MCF 10A (cell line): Measurements from ENCODE around the gene ANKRD12. TPM values are rescaled to one million over a fixed set of nuclear protein-coding genes. Genes with fewer than 3 reads are reported as not detected.
"Not testable (repeated sequence)": the region's sequence is repeated elsewhere in the genome, so short reads cannot be mapped to it uniquely, and the experiment has no call there.

ENCODE experiments used
- BruUV-seq: library from RNA; stranded (reverse); fragments of 400-500 nt; replicated peaks from 2 replicates; lab custom pipeline; 2021; lab: Mats Ljungman, UMichigan
- CTCF ChIA-PET: fragments of 300-600 bp; sonication (Branson Sonifier 250); formaldehyde crosslinking; extraction: SDS; loops from one replicate; lab custom pipeline; 2021; ENCODE audit warnings: antibody characterized with exemption, inconsistent platforms; lab: Yijun Ruan, JAX
- POLR2A ChIA-PET: fragments of 300-600, 350-650 bp; sonication (Branson Sonifier 250); formaldehyde crosslinking; extraction: SDS; loops from one replicate; lab custom pipeline; 2020; ENCODE audit warnings: antibody characterized with exemption, inconsistent platforms; lab: Yijun Ruan, JAX
- DNase-seq: peaks from one replicate; pipeline ENCODE4 v3.0.0-alpha.2; 2018; ENCODE audit not compliant: unreplicated experiment
- H3K27ac Mint-ChIP-seq: one replicate; pipeline ENCODE4 v1.8.0; 2022; ENCODE audit warnings: mild to moderate bottlenecking, low read depth, mixed read lengths; ENCODE audit not compliant: unreplicated experiment
- H3K27me3 Mint-ChIP-seq: one replicate; pipeline ENCODE4 v1.8.0; 2022; ENCODE audit warnings: mixed read lengths; ENCODE audit not compliant: insufficient read depth, unreplicated experiment
- H3K36me3 Mint-ChIP-seq: one replicate; pipeline ENCODE4 v1.8.0; 2022; ENCODE audit warnings: mild to moderate bottlenecking, moderate library complexity, mixed read lengths; ENCODE audit not compliant: insufficient read depth, unreplicated experiment
- H3K4me1 Mint-ChIP-seq: one replicate; pipeline ENCODE4 v1.8.0; 2022; ENCODE audit warnings: mixed read lengths; ENCODE audit not compliant: insufficient read depth, unreplicated experiment
- H3K4me3 Mint-ChIP-seq: one replicate; pipeline ENCODE4 v1.8.0; 2022; ENCODE audit warnings: mild to moderate bottlenecking, moderate library complexity, mixed read lengths; ENCODE audit not compliant: unreplicated experiment
- H3K9me3 Mint-ChIP-seq: one replicate; pipeline ENCODE4 v1.8.0; 2022; ENCODE audit warnings: mixed read lengths; ENCODE audit not compliant: unreplicated experiment
- intact Hi-C: fragments of 100-400 bp; cut with micrococcal nuclease; formaldehyde crosslinking; loops from 2 replicates; pipeline ENCODE4 v1.14.1; 2022
- total RNA-seq: library from RNA; stranded (reverse); gene quantifications from 2 replicates; pipeline ENCODE4 v1.2.3, GENCODE V29; 2022
- TF ChIP-seq, protein P1 (sequence below): fragments of 200-600 bp; IDR thresholded peaks from one replicate; pipeline ENCODE4 v1.8.0; 2022; ENCODE audit warnings: antibody characterized with exemption, mild to moderate bottlenecking; ENCODE audit not compliant: unreplicated experiment

ANKRD12 gene
- total RNA-seq, 1 experiment from 2014 or later, result 25.3 TPM

DNA sequence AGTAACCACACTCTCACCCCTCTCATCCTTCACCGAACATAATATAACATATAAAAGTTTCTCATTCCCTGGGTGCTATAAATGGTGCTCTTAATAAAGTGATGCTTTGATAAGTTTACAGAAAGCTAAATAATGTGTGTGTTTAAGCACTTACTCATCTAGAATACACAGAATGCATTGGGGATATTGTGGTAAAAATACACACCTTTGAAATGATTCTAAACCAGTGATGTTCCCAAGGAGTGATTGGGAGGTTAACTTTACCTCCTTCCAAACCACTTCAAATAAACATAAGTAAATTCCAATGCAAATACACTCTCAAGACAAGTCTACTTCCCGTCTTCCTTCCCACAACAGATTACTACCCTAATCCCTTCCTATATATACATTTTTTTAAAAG lies 112.7 kb downstream of the ANKRD12 start:
- no peak overlapping the region for H3K4me3 Mint-ChIP-seq
- POLR2A ChIA-PET, result no interaction called here
- BruUV-seq, result no TSS peak
- H3K9me3 Mint-ChIP-seq, result no peaks in the 10 kb centered on the region
- H3K36me3 Mint-ChIP-seq, result peaks cover 17% of the 10 kb centered on the region
- CTCF ChIA-PET, result interaction anchor here (0.7 to 0.9 kb wide), 2 partner anchors 29 to 823 kb away, joined by 3 to 4 read pairs; no protein-coding TSS in a partner anchor
- intact Hi-C loops, result no loop called here
- H3K27me3 Mint-ChIP-seq, result no peaks in the 10 kb centered on the region
- TF ChIP-seq, protein P1, sequence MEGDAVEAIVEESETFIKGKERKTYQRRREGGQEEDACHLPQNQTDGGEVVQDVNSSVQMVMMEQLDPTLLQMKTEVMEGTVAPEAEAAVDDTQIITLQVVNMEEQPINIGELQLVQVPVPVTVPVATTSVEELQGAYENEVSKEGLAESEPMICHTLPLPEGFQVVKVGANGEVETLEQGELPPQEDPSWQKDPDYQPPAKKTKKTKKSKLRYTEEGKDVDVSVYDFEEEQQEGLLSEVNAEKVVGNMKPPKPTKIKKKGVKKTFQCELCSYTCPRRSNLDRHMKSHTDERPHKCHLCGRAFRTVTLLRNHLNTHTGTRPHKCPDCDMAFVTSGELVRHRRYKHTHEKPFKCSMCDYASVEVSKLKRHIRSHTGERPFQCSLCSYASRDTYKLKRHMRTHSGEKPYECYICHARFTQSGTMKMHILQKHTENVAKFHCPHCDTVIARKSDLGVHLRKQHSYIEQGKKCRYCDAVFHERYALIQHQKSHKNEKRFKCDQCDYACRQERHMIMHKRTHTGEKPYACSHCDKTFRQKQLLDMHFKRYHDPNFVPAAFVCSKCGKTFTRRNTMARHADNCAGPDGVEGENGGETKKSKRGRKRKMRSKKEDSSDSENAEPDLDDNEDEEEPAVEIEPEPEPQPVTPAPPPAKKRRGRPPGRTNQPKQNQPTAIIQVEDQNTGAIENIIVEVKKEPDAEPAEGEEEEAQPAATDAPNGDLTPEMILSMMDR, result no peak
- DNase-seq, result no peak
- H3K4me1 Mint-ChIP-seq, result no peaks in the 10 kb centered on the region
- H3K27ac Mint-ChIP-seq, result no peak overlapping the region

DNA sequence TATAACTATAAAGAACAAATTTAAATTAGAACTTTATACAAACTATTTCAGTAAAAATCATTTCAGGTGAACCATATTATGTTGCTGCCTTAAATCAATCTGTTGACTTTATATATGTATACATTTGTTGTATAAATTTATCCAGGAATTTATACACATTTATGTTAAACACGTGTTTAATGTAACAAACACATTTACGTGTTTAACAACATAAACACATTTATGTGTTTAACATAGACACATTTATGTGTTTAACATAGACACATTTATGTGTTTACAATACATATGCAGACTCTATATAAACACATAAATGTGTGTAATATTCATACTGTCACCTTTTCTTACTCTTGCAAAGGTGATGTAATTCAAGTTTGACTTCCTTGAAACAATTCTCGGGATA lies 122.6 kb downstream of the ANKRD12 start:
- TF ChIP-seq, protein P1, result no peak
- no peak for DNase-seq
- H3K27ac Mint-ChIP-seq, result no peak overlapping the region
- intact Hi-C loops, result no loop called here
- no TSS peak for BruUV-seq
- CTCF ChIA-PET, result interaction anchor here (0.6 kb wide), 1 partner anchor 154 kb away, joined by 4 read pairs; no protein-coding TSS in a partner anchor
- POLR2A ChIA-PET, result no interaction called here
- no peak overlapping the region for H3K4me3 Mint-ChIP-seq
- no peaks in the 10 kb centered on the region for H3K27me3 Mint-ChIP-seq
- peaks cover 33% of the 10 kb centered on the region for H3K36me3 Mint-ChIP-seq
- H3K4me1 Mint-ChIP-seq, result no peaks in the 10 kb centered on the region
- peaks cover 13% of the 10 kb centered on the region for H3K9me3 Mint-ChIP-seq

DNA sequence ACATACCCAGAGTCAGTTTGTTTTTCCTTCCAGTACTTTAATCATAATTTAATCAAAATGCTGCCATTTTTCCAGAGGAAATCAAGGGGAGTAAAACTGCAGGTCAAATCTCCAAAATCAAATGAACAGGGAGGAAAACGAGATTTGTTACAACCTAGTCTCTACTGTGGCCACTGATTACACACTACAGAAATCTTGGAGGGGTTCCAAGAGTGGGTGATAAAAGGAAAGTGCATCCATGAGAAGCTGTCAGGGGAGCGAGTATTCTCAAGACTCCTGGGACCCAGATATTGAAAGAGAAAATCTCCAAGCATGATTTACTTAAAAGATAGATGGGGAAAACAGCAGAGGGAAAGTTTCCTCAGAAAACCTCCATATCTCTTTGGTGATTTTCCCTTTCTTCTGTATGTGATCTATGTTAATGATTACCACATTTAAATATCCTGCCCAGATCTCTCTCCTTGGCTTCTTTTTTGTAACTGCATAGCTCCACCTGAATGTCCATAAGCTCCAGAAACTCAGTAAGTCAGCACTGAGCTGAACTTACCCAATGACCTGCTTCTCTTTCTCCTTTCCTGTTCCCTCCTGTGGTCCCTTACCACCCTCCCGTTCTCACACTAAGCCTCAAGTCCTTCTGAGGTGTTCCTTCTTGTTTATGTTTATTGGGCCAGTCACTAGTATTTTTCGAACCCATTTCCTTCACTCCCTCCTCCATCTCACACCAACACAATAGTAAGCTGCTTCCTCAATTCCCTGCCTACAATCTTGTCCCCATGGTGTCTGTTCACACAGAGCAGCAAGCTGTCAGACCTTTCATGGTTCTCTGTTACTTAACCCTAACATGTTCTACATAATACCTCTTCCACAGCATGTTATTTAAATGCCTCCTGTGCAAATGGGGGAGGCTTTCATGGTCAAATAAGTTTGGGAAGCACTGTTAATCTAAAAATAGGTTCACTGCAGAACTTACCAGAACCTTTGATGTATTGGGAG lies 124.1 kb downstream of the ANKRD12 start:
- CTCF ChIA-PET, result no interaction called here
- H3K9me3 Mint-ChIP-seq, result peaks cover 2% of the 10 kb centered on the region
- no peaks in the 10 kb centered on the region for H3K4me1 Mint-ChIP-seq
- no peak overlapping the region for H3K27ac Mint-ChIP-seq
- H3K36me3 Mint-ChIP-seq, result peaks cover 27% of the 10 kb centered on the region
- TF ChIP-seq, protein P1, result no peak
- POLR2A ChIA-PET, result interaction anchor here (0.7 kb wide), 1 partner anchor 266 kb away, joined by 3 read pairs; no protein-coding TSS in a partner anchor
- intact Hi-C loops, result no loop called here
- H3K27me3 Mint-ChIP-seq, result no peaks in the 10 kb centered on the region
- BruUV-seq, result no TSS peak
- DNase-seq, result no peak
- H3K4me3 Mint-ChIP-seq, result no peak overlapping the region

DNA sequence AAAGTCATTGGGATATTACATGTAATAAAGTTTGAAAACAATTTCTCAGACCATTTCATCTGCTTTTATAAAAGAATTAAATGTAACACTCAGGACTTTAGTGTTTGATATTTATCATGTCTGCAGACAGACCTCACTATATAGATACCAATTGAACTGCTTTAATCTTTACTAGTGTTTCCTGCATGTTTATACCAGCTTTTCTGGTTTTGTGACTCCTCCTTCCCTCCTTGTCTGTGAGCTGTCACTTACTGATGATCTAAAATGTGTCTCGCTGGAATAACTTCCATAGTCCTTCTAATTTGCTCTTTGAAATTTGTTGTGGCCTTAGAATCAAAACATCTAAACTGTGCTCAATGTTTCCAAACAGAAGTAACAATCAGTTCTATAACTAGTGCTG lies 126.7 kb downstream of the ANKRD12 start:
- Mint-ChIP-seq H3K9me3 (peaks cover 7% of the 10 kb centered on the region), H3K27me3 (no peaks in the 10 kb centered on the region), H3K36me3 (peaks cover 28% of the 10 kb centered on the region), H3K27ac (no peak overlapping the region), H3K4me1 (no peaks in the 10 kb centered on the region), H3K4me3 (no peak overlapping the region)
- no peak for DNase-seq
- POLR2A ChIA-PET, result interaction anchor here (0.5 kb wide), 1 partner anchor 213 kb away, joined by 3 read pairs; no protein-coding TSS in a partner anchor
- TF ChIP-seq, protein P1, result no peak
- intact Hi-C loops, result no loop called here
- CTCF ChIA-PET, result interaction anchor here (1.2 kb wide), 1 partner anchor 34 kb away, joined by 3 read pairs; no protein-coding TSS in a partner anchor
- no TSS peak for BruUV-seq

DNA sequence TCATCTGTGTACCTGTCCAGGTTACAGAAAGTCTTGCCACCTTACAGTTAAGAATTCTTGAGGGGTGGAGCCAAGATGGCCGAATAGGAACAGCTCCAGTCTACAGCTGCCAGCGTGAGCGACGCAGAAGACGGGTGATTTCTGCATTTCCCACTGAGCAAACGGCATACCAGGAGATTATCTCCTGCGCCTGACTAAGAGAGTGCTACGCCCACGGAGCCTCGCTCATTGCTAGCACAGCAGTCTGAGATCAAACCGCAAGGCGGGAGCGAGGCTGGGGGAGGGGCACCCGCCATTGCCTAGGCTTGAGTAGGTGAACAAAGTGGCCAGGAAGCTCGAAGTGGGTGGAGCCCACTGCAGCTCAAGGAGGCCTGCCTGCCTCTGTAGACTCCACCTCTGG lies 128.2 kb downstream of the ANKRD12 start:
- H3K9me3 Mint-ChIP-seq, intact Hi-C loops, POLR2A ChIA-PET, H3K27ac Mint-ChIP-seq, H3K27me3 Mint-ChIP-seq, CTCF ChIA-PET, DNase-seq, H3K4me1 Mint-ChIP-seq, BruUV-seq, H3K4me3 Mint-ChIP-seq: not testable (repeated sequence)
- H3K36me3 Mint-ChIP-seq, result peaks cover 28% of the 10 kb centered on the region
